ENCODE measurements around the gene ITFG1.
"Not testable (repeated sequence)": the region's sequence is repeated elsewhere in the genome, so short reads cannot be mapped to it uniquely, and the experiment has no call there.

Gene ITFG1

DNA sequence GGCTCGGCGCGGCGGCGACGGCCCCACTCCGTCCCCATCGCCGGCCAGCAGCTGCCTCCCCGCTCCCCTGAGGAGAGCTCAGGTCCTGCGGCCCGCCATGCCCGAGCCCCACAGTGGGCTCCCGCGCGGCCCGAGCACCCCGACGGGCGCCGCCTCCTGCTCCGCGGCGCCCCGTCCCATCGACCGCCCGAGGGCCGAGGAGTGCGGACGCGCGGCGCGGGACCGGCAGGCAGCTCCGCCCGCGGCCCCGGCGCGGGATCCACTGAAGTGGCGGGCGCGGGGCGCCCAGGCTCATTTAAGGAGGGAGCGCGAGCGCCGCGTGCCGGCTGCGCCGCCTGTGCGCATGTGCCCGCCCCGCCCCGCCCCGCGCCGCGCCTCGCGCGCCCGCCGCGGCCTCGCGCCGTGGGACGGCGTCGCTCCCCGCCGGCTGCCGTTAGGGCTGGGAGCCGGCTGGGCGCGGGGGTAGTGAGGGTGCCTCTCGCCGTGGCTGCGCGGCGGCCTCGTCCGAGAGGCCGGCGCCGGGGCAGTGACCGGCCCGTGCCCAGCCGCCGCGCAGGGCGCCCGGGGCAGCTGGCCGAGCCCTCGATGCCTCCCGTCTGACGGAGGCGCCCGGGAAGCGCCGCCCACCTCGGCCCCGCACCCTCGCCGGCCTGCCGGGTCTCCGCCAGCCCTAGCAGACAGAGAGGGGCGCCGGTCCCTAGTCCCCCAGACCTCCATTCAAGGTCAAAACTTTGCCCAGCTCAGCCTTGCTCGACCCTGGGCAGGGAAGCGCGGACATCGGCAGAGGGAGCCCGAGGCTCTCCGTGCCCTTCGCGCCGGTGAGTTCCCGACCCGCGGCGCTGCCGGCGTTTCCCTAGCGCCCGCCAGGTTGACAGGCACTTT, 316.9 kb downstream of the ITFG1 start, which contains the start of gene NETO2:
NETO2 (minus strand) TSS at position 269 of the 882 bp plus-strand sequence. CDS start 333 bp downstream, outside the sequence.
- DNase-seq, result peak; percentile 74

GRCh38 chr16:47142821-47143676, 317.8 kb downstream of the ITFG1 start:
- DNase-seq, result peak; percentile 70

DNA sequence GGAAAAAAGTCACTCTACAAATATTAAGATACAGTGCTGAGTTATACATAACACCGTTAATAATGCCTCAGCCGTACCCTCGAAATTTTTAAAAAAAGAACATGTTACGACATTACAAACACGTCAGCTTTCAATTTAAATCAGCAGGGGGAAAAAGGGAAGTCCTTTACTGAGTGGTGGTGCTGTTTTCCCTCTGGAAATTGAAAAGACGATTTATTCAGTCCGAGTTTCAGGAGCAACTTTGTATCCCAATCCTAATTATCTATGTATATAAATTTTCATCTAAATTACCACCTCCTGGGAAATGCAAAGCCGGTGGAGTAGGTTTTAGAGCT, 318.4 kb downstream of the ITFG1 start:
- peak; percentile 7 for DNase-seq

GRCh38 chr16:47141773-47142485, 318.9 kb downstream of the ITFG1 start:
- DNase-seq, result peak; percentile 87

DNA sequence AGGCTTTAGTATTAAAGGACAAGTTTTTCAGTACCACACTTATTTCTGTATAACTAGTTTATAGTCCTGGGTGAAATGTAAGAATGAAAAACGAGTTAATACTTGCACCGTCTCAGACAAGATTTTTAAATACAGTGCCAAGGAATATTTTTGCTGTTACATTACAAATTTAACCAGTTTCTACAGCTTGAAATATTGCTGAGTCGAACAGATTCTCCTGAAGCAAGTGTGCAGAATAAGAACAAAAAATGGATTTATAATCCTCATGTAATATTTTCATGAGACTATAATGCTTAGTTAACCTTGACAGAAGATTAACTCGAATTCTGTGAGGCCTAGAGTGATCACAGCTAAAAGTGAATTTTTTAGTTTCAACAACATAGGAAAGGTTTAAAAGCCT, 320.2 kb downstream of the ITFG1 start:
- no peak for DNase-seq

GRCh38 chr16:47139561-47140185, 321.2 kb downstream of the ITFG1 start:
- DNase-seq, result no peak

- not testable (repeated sequence) for DNase-seq
Measured at GRCh38 chr16:47137925-47138324, 322.9 kb downstream of the ITFG1 start.

- peak; percentile 24 for DNase-seq
Measured at GRCh38 chr16:47136099-47136842, 324.6 kb downstream of the ITFG1 start.

- no peak for DNase-seq
Measured at GRCh38 chr16:47134550-47134949, 326.3 kb downstream of the ITFG1 start.

- DNase-seq, result no peak
Measured at GRCh38 chr16:47132308-47132707, 328.6 kb downstream of the ITFG1 start.

DNA sequence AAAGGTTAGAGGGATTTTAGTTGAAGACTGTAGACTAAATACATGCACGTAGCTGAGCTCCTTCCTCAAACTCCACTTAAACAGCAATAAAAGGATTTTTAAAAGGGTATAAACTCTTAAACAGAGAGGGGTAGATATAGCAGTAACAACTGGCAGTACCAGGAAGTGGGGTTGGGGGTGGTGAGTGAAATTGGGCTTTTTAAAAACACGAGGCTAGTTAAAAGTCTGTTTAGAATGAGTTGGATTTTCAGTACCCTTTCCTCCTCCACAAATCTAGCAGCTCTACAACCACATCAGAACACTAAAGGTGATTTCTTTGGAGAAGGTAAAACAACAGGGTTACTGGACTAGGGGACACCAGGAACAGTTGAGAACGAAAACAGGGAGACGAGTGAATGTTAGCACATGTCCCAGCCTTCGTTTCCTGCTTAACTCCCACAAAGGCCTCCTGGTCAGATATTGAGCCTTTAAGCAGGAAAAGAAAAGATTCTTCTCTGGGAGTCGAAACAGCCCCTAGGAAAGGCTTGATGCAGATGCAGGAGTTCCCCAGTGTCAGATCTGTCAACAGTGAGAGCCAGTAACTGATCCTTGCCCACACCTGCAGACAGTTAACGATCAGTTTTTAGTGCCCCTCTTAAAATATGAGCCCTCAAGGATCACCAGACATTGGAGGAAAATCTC, 331.0 kb downstream of the ITFG1 start:
- no peak for DNase-seq

GRCh38 chr16:47127541-47127940, 333.3 kb downstream of the ITFG1 start:
- DNase-seq, result no peak

DNA sequence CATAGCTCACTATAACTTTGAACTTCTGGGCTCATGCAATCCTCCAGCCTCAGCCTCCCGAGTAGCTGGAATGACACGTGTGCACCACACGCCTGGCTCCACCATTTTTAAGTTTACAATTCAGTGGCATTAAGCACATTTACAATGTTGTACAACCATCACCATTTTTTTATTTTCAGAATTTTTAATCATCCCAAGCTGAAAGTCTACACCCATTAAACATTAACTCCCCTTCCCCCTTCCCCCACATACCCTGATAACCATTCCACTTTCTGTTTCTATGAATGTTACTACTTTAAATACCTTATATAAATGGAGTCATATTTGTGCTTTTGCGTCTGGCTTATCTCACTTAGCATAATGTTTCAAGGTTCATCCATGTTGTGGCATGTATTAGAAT, 335.1 kb downstream of the ITFG1 start:
- no peak for DNase-seq

DNA sequence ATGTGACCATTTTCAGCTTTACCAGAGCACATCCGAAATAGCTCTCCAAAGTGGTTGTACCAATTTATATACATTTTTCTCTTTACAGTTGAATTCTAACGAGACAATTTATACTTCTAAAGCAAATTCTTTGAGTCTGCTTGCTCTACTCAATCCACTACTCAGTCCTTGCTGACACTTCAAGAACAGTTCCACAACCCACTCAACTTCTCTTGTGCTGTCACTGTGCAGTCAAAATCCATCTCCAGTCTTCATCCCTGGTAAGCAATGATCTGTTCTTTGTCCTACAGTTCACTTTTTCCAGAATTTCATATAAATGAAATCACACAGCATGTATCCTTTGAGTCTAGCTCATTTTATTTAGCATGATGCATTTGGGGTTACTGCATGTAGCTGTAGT, 347.7 kb downstream of the ITFG1 start:
- DNase-seq, result no peak

- no peak for DNase-seq
Measured at GRCh38 chr16:47110939-47111338, 349.9 kb downstream of the ITFG1 start.

DNA sequence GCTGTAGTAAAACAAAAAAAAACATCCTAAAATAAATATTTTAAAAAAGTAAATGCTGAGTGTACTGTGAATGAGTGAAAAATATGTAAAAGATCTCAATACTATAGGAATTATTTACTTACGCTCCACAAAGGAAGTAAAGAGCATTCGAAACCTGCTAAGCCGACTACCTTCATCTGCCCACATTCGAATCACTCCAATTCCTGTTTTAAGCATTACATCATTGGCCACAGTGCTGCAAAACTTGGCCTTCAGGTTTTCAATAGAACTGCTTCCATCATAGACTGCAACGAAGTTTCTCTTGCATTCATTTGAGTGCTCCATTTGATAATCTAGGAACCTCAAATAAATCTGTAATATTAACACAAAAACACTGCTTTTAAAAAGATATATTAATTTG, 351.5 kb downstream of the ITFG1 start:
- DNase-seq, result no peak
